GM12801 (cell line): ENCODE results near the gene WRAP73.

Experiments
- CTCF ChIP-seq: IDR thresholded peaks from one replicate; pipeline ENCODE4 v1.5.1; 2011; ENCODE audit warnings: control low read depth; ENCODE audit not compliant: insufficient read length; ENCODE audit errors: extremely low read depth

Gene WRAP73

GRCh38 chr1:3603156-3603555, 46.7 kb downstream of the WRAP73 start:
- no peak for TF ChIP-seq CTCF

GRCh38 chr1:3602375-3602774, 47.5 kb downstream of the WRAP73 start:
- no peak for TF ChIP-seq CTCF

- TF ChIP-seq CTCF = no peak
Observed at GRCh38 chr1:3601743-3602142, 48.2 kb downstream of the WRAP73 start.

GRCh38 chr1:3600354-3600753, 49.5 kb downstream of the WRAP73 start:
- TF ChIP-seq CTCF = no peak

- TF ChIP-seq CTCF = no peak
Observed at GRCh38 chr1:3599816-3600215, 50.1 kb downstream of the WRAP73 start.

- no peak for TF ChIP-seq CTCF
Observed at GRCh38 chr1:3599286-3599811, 50.6 kb downstream of the WRAP73 start.

- no peak for TF ChIP-seq CTCF
Observed at GRCh38 chr1:3598522-3599285, 51.2 kb downstream of the WRAP73 start.
